GM23338 (cell line): ENCODE data around the gene SPRR2A. TPM values are rescaled to one million over a fixed set of nuclear protein-coding genes. Genes with fewer than 3 reads are reported as not detected.

ENCODE experiments used
- ATAC-seq: fragments of 200-7000 bp; cut with Tn5 transposase; 3 replicates; pipeline ENCODE4 v1.9.1; 2020
- DNase-seq: peaks from one replicate; pipeline ENCODE4 v3.0.0-alpha.2; 2015; ENCODE audit warnings: low spot score
- H2AFZ ChIP-seq: fragments of 200-600 bp; sonication (generic); 2 replicates; pipeline ENCODE4 v1.8.0; 2016; ENCODE audit warnings: antibody characterized with exemption, mild to moderate bottlenecking, moderate library complexity
- H3F3A ChIP-seq: fragments of 200-600 bp; sonication (generic); replicated peaks from 2 replicates; pipeline ENCODE4 v1.8.0; 2017; ENCODE audit warnings: antibody characterized with exemption, mixed run types, low read depth
- H3K27ac ChIP-seq: fragments of 200-600 bp; sonication (generic); 2 replicates; pipeline ENCODE4 v1.6.1; 2016; ENCODE audit warnings: low read depth
- H3K27me3 ChIP-seq: fragments of 200-600 bp; sonication (generic); 2 replicates; pipeline ENCODE4 v1.8.0; 2016; ENCODE audit warnings: mild to moderate bottlenecking, mixed run types, moderate library complexity; ENCODE audit not compliant: insufficient read depth
- H3K36me3 ChIP-seq: fragments of 200-600 bp; sonication (generic); 2 replicates; pipeline ENCODE4 v1.8.0; 2016; ENCODE audit warnings: mild to moderate bottlenecking; ENCODE audit not compliant: insufficient read depth
- H3K4me1 ChIP-seq: fragments of 200-600 bp; sonication (generic); 2 replicates; pipeline ENCODE4 v1.8.0; 2016; ENCODE audit warnings: mild to moderate bottlenecking, moderate library complexity; ENCODE audit not compliant: insufficient read depth
- H3K4me2 ChIP-seq: fragments of 200-600 bp; sonication (generic); 2 replicates; pipeline ENCODE4 v1.7.1; 2017; ENCODE audit warnings: mixed run types
- H3K4me3 ChIP-seq: fragments of 200-600 bp; sonication (generic); 2 replicates; pipeline ENCODE4 v1.6.1; 2016; ENCODE audit warnings: mixed run types
- H3K79me2 ChIP-seq: fragments of 200-600 bp; sonication (generic); replicated peaks from 2 replicates; pipeline ENCODE4 v1.8.0; 2017; ENCODE audit warnings: mild to moderate bottlenecking; ENCODE audit not compliant: insufficient read depth
- H3K9me2 ChIP-seq: fragments of 200-600 bp; sonication (generic); 2 replicates; pipeline ENCODE4 v1.8.0; 2017; ENCODE audit not compliant: insufficient read depth
- H4K20me1 ChIP-seq: fragments of 200-600 bp; sonication (generic); replicated peaks from 2 replicates; pipeline ENCODE4 v1.8.0; 2017; ENCODE audit warnings: mild to moderate bottlenecking; ENCODE audit not compliant: insufficient read depth
- H3K27ac Mint-ChIP-seq: 2 replicates; pipeline ENCODE4 v1.8.0; 2020; ENCODE audit warnings: inconsistent platforms, mild to moderate bottlenecking, moderate library complexity, mixed read lengths
- H3K27me3 Mint-ChIP-seq: 3 replicates; pipeline ENCODE4 v1.8.0; 2022; ENCODE audit warnings: low read depth, mild to moderate bottlenecking, moderate library complexity, mixed read lengths, inconsistent platforms; ENCODE audit not compliant: insufficient read depth, poor library complexity
- H3K36me3 Mint-ChIP-seq: 3 replicates; pipeline ENCODE4 v1.8.0; 2021; ENCODE audit warnings: low read depth, mild to moderate bottlenecking, inconsistent platforms, moderate library complexity, mixed read lengths
- H3K4me1 Mint-ChIP-seq: 3 replicates; pipeline ENCODE4 v1.8.0; 2020; ENCODE audit warnings: mild to moderate bottlenecking, inconsistent platforms, mixed read lengths
- H3K4me3 Mint-ChIP-seq: 3 replicates; pipeline ENCODE4 v1.8.0; 2021; ENCODE audit warnings: moderate library complexity, mild to moderate bottlenecking, inconsistent platforms, mixed read lengths
- H3K9me3 Mint-ChIP-seq: 3 replicates; pipeline ENCODE4 v1.8.0; 2020; ENCODE audit warnings: moderate library complexity, mild to moderate bottlenecking, inconsistent platforms, mixed read lengths
- CREB1 ChIP-seq: fragments of 250-450 bp; sonication (Bioruptor Pico); IDR thresholded peaks from 2 replicates; pipeline ENCODE4 v1.5.0; 2020; ENCODE audit warnings: low read depth, mild to moderate bottlenecking, moderate library complexity
- ETS1 ChIP-seq: IDR thresholded peaks from 2 replicates; pipeline ENCODE4 v1.6.1; 2016; ENCODE audit warnings: antibody characterized with exemption
- EZH2phosphoT487 ChIP-seq: fragments of 200-600 bp; sonication (generic); IDR thresholded peaks from one replicate; pipeline ENCODE4 v1.8.1; 2018; ENCODE audit warnings: antibody characterized with exemption; ENCODE audit not compliant: unreplicated experiment
- JUNB ChIP-seq: IDR thresholded peaks from one replicate; pipeline ENCODE4 v1.6.1; 2016; ENCODE audit warnings: antibody characterized with exemption; ENCODE audit not compliant: unreplicated experiment
- STAT1 ChIP-seq: IDR thresholded peaks from one replicate; pipeline ENCODE4 v1.6.1; 2016; ENCODE audit warnings: antibody characterized with exemption; ENCODE audit not compliant: unreplicated experiment
- ZNF114 ChIP-seq: fragments of 250-450 bp; sonication (Bioruptor Pico); IDR thresholded peaks from 2 replicates; pipeline ENCODE4 v1.5.0; 2020; ENCODE audit warnings: mild to moderate bottlenecking, moderate library complexity
- ZNF331 ChIP-seq: fragments of 250-450 bp; sonication (Bioruptor Pico); IDR thresholded peaks from 2 replicates; pipeline ENCODE4 v1.5.0; 2020; ENCODE audit warnings: low read depth, mild to moderate bottlenecking, moderate library complexity
- ZNF462 ChIP-seq: fragments of 250-450 bp; sonication (Bioruptor Pico); IDR thresholded peaks from 2 replicates; pipeline ENCODE4 v1.5.0; 2020; ENCODE audit warnings: mild to moderate bottlenecking, moderate library complexity
- polyA plus RNA-seq: library from polyadenylated mRNA; unstranded; fragments of >200 nt; fragmentation: Nextera tagmentation; extraction: Ambion mirVana; gene quantifications from 2 replicates; pipeline ENCODE4 v1.2.1, GENCODE V29; 2016
- total RNA-seq: library from RNA; depleted of rRNA; stranded (reverse); fragments of >200 nt; shearing (Covaris generic); gene quantifications from 2 replicates; pipeline ENCODE4 v1.2.3, GENCODE V29; 2014

SPRR2A gene
- total and polyA plus RNA-seq, 2 experiments from 2014 or later: not detected

GRCh38 chr1:153094426-153094825, 37.1 kb upstream of the SPRR2A start, which contains the start of gene SPRR2E:
TSS of gene SPRR2E (minus strand) at chr1:153094526. CDS start at chr1:153093751, 775 bp downstream.
- DNase-seq (no peak), ATAC-seq (no peak)
- no peaks in the 10 kb centered on the region for H4K20me1 ChIP-seq
- H3K4me3 Mint-ChIP-seq: no peak within 1 kb of the TSS
- H2AFZ ChIP-seq: 0 out of 2 replicates have a peak within 1 kb of the TSS, but pooled peaks have one; percentile 34
- no peaks in the 10 kb centered on the region for H3K9me3 Mint-ChIP-seq
- H3K36me3 Mint-ChIP-seq: no peaks in the 10 kb centered on the region
- H3K27me3 ChIP-seq: no peaks in the 10 kb centered on the region
- no peaks in the 10 kb centered on the region for H3K4me1 ChIP-seq
- H3K27me3 Mint-ChIP-seq: no peaks in the 10 kb centered on the region
- TF ChIP-seq ETS1 (no peak), EZH2phosphoT487 (no peak), STAT1 (no peak), ZNF462 (CRISPR knock-in tag) (no peak), CREB1 (CRISPR knock-in tag) (no peak), ZNF331 (no peak), JUNB (no peak), ZNF114 (CRISPR knock-in tag) (no peak)
- H3K36me3 ChIP-seq: no peaks in the 10 kb centered on the region
- H3K27ac Mint-ChIP-seq: no peak within 1 kb of the TSS
- no peak within 1 kb of the TSS for H3K4me3 ChIP-seq
- no peak within 1 kb of the TSS for H3K4me2 ChIP-seq
- H3F3A ChIP-seq: no peaks in the 10 kb centered on the region
- no peaks in the 10 kb centered on the region for H3K79me2 ChIP-seq
- no peaks in the 10 kb centered on the region; the same call in 2 of the 3 replicates for H3K4me1 Mint-ChIP-seq
- no peak within 1 kb of the TSS for H3K27ac ChIP-seq
- H3K9me2 ChIP-seq: peaks cover 9% of the 10 kb centered on the region; the same call in 1 of the 2 replicates
